ENCODE measurements around the gene PATZ1. TPM values are rescaled to one million over a fixed set of nuclear protein-coding genes. Genes with fewer than 3 reads are reported as not detected.

The PATZ1 gene
- polyA plus RNA-seq, 1 of the 3 experiments (the other 2 are of a cell fraction), result 21.8 TPM

DNA sequence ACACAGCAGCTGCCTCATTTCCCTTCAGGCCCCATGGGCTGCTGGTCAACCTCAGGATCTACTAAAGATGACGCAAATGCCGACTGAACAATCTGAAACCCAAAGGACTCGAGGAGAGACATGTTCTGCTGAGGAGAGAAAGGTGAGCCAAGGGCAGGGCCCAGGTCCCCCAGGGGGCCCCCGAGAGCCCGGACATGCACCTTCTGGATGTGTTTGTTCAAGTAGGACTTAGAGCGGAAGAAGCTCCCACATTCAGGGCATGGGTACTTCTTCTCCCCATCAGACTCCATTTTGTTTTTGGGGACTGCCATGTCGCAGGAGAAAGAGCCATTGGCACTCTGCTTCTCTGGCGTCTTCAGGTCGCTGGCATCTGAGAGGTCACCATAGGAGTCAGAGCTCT, 19.3 kb downstream of the PATZ1 start:
- Histone ChIP-seq H3K9me3 (no peaks in the 10 kb centered on the region), H3K27ac (ENCODE audit: low read depth in 2 of 2, low read length in 1 of 2) (no peak overlapping the region), H3K4me3 (ENCODE audit: low read depth in 2 of 2, low read length in 1 of 2) (no peak overlapping the region), H3K79me2 (ENCODE audit: insufficient read depth) (peaks cover 16% of the 10 kb centered on the region), H2AFZ (ENCODE audit: low read depth) (no peak overlapping the region), H4K20me1 (ENCODE audit: insufficient read depth) (no peaks in the 10 kb centered on the region), H3K4me2 (no peak overlapping the region), H3K36me3 (replicated peaks in 1 of 2; ENCODE audit: control insufficient read depth in 1 of 2, insufficient read depth in 2 of 2, low read length in 1 of 2) (peaks cover 29 to 57% of the 10 kb centered on the region in 2 experiments), H3K27me3 (ENCODE audit: insufficient read depth) (no peaks in the 10 kb centered on the region), H3K9me2 (no peaks in the 10 kb centered on the region), H3F3A (replicated peaks; ENCODE audit: insufficient read depth) (peaks cover 6% of the 10 kb centered on the region), H3K9ac (no peak overlapping the region), H3K4me1 (ENCODE audit: control insufficient read depth in 1 of 2, insufficient read depth in 2 of 2, low read depth in 1 of 2, low read length in 1 of 2) (no peaks in the 10 kb centered on the region)
- DNase-seq, result no peak
- no peak for TF ChIP-seq EZH2phosphoT487 (IDR thresholded peaks at IDR 0.05; ENCODE audit: borderline replicate concordance, low read depth)
- no peak for TF ChIP-seq POLR2AphosphoS5 (IDR thresholded peaks at IDR 0.05; ENCODE audit: low read depth, low read length)
- TF ChIP-seq, protein P1, sequence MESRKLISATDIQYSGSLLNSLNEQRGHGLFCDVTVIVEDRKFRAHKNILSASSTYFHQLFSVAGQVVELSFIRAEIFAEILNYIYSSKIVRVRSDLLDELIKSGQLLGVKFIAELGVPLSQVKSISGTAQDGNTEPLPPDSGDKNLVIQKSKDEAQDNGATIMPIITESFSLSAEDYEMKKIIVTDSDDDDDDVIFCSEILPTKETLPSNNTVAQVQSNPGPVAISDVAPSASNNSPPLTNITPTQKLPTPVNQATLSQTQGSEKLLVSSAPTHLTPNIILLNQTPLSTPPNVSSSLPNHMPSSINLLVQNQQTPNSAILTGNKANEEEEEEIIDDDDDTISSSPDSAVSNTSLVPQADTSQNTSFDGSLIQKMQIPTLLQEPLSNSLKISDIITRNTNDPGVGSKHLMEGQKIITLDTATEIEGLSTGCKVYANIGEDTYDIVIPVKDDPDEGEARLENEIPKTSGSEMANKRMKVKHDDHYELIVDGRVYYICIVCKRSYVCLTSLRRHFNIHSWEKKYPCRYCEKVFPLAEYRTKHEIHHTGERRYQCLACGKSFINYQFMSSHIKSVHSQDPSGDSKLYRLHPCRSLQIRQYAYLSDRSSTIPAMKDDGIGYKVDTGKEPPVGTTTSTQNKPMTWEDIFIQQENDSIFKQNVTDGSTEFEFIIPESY (IDR thresholded peaks at IDR 0.05; ENCODE audit: borderline replicate concordance, low read depth), result no peak
- TF ChIP-seq FOXM1 (IDR thresholded peaks at IDR 0.05; ENCODE audit: low read depth), result no peak
- TF ChIP-seq NFIC (IDR thresholded peaks at IDR 0.05; ENCODE audit: borderline replicate concordance), result no peak
- TF ChIP-seq MEF2A (IDR thresholded peaks at IDR 0.05; ENCODE audit: borderline replicate concordance, low read depth), result no peak
- no peak for TF ChIP-seq MXI1 (IDR thresholded peaks at IDR 0.05; ENCODE audit: low read depth, low read length)
- TF ChIP-seq, protein P2, sequence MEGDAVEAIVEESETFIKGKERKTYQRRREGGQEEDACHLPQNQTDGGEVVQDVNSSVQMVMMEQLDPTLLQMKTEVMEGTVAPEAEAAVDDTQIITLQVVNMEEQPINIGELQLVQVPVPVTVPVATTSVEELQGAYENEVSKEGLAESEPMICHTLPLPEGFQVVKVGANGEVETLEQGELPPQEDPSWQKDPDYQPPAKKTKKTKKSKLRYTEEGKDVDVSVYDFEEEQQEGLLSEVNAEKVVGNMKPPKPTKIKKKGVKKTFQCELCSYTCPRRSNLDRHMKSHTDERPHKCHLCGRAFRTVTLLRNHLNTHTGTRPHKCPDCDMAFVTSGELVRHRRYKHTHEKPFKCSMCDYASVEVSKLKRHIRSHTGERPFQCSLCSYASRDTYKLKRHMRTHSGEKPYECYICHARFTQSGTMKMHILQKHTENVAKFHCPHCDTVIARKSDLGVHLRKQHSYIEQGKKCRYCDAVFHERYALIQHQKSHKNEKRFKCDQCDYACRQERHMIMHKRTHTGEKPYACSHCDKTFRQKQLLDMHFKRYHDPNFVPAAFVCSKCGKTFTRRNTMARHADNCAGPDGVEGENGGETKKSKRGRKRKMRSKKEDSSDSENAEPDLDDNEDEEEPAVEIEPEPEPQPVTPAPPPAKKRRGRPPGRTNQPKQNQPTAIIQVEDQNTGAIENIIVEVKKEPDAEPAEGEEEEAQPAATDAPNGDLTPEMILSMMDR (IDR thresholded peaks at IDR 0.05), result no peak
- no peak for TF ChIP-seq NRF1 (IDR thresholded peaks at IDR 0.05; ENCODE audit: low read depth, low read length)
- TF ChIP-seq YY1 (IDR thresholded peaks at IDR 0.05; ENCODE audit: low read depth), result no peak
- no peak for TF ChIP-seq JUND (IDR thresholded peaks at IDR 0.05)
- no peak for TF ChIP-seq CHD2 (IDR thresholded peaks at IDR 0.05; ENCODE audit: low read length, partially characterized antibody)
- TF ChIP-seq, protein P3, sequence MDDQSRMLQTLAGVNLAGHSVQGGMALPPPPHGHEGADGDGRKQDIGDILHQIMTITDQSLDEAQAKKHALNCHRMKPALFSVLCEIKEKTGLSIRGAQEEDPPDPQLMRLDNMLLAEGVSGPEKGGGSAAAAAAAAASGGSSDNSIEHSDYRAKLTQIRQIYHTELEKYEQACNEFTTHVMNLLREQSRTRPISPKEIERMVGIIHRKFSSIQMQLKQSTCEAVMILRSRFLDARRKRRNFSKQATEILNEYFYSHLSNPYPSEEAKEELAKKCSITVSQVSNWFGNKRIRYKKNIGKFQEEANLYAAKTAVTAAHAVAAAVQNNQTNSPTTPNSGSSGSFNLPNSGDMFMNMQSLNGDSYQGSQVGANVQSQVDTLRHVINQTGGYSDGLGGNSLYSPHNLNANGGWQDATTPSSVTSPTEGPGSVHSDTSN (IDR thresholded peaks at IDR 0.05), result no peak
- no peak for TF ChIP-seq EP300 (IDR thresholded peaks at IDR 0.05; ENCODE audit: borderline replicate concordance in 1 of 2, low read depth in 1 of 2, low read length in 1 of 2)
- TF ChIP-seq, protein P4, sequence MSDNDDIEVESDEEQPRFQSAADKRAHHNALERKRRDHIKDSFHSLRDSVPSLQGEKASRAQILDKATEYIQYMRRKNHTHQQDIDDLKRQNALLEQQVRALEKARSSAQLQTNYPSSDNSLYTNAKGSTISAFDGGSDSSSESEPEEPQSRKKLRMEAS (IDR thresholded peaks at IDR 0.05; ENCODE audit: low read depth), result no peak
- TF ChIP-seq, protein P5, sequence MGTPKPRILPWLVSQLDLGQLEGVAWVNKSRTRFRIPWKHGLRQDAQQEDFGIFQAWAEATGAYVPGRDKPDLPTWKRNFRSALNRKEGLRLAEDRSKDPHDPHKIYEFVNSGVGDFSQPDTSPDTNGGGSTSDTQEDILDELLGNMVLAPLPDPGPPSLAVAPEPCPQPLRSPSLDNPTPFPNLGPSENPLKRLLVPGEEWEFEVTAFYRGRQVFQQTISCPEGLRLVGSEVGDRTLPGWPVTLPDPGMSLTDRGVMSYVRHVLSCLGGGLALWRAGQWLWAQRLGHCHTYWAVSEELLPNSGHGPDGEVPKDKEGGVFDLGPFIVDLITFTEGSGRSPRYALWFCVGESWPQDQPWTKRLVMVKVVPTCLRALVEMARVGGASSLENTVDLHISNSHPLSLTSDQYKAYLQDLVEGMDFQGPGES (IDR thresholded peaks at IDR 0.05; ENCODE audit: low read depth, low read length), result no peak
- TF ChIP-seq RAD21 (IDR thresholded peaks at IDR 0.05; ENCODE audit: low read length), result no peak
- TF ChIP-seq RFX5 (IDR thresholded peaks at IDR 0.05; ENCODE audit: low read length), result no peak
- no peak for TF ChIP-seq SIN3A (IDR thresholded peaks at IDR 0.05; ENCODE audit: borderline replicate concordance, low read depth, low read length)
- WGBS (ENCODE audit: low lambda C conversion rate), result 96% methylated on average over 9 of the region's 9 CpGs
- ChIA-PET CTCF (interaction anchor here (0.9 to 3.4 kb wide), 5 partner anchors 9 to 132 kb away, joined by 3 to 26 read pairs (median 4); no protein-coding TSS in a partner anchor), POLR2A (interaction anchor here (0.6 to 1.6 kb wide), 2 partner anchors 13 to 36 kb away, joined by 3 to 7 read pairs; no protein-coding TSS in a partner anchor)

Measured in SK-N-SH (cell line).